Aortic smooth muscle cell (primary cell): Measurements from ENCODE around the gene SERPINA9. TPM values are rescaled to one million over a fixed set of nuclear protein-coding genes. Genes with fewer than 3 reads are reported as not detected.

Source experiments
- total RNA-seq: library from RNA; depleted of rRNA; stranded (reverse); fragments of >200 nt; gene quantifications from 2 replicates; pipeline ENCODE4 v1.2.3, GENCODE V29; 2014

SERPINA9 gene, protein sequence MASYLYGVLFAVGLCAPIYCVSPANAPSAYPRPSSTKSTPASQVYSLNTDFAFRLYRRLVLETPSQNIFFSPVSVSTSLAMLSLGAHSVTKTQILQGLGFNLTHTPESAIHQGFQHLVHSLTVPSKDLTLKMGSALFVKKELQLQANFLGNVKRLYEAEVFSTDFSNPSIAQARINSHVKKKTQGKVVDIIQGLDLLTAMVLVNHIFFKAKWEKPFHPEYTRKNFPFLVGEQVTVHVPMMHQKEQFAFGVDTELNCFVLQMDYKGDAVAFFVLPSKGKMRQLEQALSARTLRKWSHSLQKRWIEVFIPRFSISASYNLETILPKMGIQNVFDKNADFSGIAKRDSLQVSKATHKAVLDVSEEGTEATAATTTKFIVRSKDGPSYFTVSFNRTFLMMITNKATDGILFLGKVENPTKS
- total RNA-seq: not detected in 2 replicates

DNA sequence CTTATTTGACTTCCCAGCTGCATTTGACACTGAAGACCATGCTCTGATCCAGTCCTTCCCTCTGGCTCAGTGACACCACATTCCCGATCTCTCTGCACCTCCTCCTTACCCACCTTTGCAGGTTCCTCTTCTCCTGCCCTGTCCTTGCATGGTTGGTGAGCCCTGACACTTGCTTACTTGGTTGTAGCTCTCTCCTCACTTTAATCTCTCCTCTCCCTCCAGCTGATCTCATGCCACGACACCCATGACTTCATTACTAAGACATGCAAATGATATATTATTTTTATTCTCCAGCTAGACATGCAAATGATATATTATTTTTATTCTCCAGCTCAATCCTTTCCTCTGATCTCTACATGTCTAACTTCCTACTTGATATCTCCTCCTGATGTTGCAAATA is at the start of gene SERPINA9:
Gene SERPINA9 (minus strand): TSS at position 175 of the 400 bp plus-strand sequence. CDS start 6,357 bp downstream, outside the sequence.

DNA sequence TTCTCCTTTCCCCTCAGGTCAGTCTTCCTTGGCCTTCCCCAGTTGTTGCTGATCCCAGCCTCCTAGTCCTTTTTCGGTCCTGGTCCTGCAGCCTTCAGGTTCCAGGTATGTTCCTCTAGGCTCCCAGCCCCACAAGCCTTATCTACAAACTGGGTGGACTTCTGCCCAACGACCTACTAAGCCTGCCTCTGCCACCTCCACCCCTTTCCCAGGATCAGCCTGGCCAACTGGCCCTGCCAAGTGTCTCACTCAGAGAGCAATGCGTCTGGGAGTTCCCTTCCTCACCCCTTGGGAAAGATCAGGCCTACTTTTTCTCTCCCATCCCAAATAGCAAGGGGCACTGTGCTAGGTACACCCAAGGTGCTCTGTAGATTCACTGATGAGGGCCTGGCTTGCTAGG is 33.4 kb upstream of the SERPINA9 start, which contains the start of gene SERPINA12:
Gene SERPINA12 (minus strand): TSS at position 114 of the 400 bp plus-strand sequence. CDS start 11,072 bp downstream, outside the sequence.

Other genes starting within 250 kb of the SERPINA9 start
- gene SERPINA10, start 182.9 kb downstream of the SERPINA9 start, total RNA-seq: not detected in 2 replicates
- 0.06 TPM in 1 of 2 replicates, not detected in the other for gene SERPINA6, start 152.9 kb downstream of the SERPINA9 start, total RNA-seq
- gene SERPINA2, start 109.5 kb downstream of the SERPINA9 start, total RNA-seq: not detected in 2 replicates
- not detected in 2 replicates for gene SERPINA1, start 87.6 kb downstream of the SERPINA9 start, total RNA-seq
- gene SERPINA11, start 23.4 kb downstream of the SERPINA9 start, total RNA-seq: not detected in 2 replicates
- gene SERPINA12, start 33.3 kb upstream of the SERPINA9 start, total RNA-seq: not detected in 2 replicates
- gene SERPINA4, start 85.2 kb upstream of the SERPINA9 start, total RNA-seq: not detected in 2 replicates
- gene SERPINA5, start 105.2 kb upstream of the SERPINA9 start, total RNA-seq: not detected in 2 replicates
- 0.81 and 1.6 TPM in 2 replicates for gene SERPINA3, start 136.2 kb upstream of the SERPINA9 start, total RNA-seq